ENCODE data around the gene DCANP1.
A peak's percentile ranks its signal among the peaks of the same experiment; 100 is the strongest.

Gene DCANP1

GRCh38 chr5:135456238-135457099, 9.3 kb upstream of the DCANP1 start:
- peak; percentile 54 for DNase-seq (ENCODE audit: low read depth)

DNA sequence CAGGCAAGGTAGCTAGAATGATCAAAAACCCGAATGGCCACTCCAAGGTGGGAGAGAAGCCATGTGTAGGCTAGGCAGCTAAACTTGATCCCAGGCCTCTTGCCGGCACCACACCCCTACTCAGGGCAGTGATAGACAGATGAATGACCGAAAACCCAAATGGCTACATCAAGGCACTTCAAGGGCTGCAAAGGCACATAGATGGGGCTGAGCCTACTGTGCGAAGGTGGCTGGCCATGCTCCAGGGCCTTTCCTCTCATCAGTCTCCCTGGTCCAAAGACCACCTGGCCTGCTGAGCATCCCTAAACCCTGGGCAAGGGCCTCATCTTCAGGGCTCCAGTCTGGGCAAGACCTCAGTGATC, 8.7 kb upstream of the DCANP1 start:
- no peak for DNase-seq (ENCODE audit: low read depth)

DNA sequence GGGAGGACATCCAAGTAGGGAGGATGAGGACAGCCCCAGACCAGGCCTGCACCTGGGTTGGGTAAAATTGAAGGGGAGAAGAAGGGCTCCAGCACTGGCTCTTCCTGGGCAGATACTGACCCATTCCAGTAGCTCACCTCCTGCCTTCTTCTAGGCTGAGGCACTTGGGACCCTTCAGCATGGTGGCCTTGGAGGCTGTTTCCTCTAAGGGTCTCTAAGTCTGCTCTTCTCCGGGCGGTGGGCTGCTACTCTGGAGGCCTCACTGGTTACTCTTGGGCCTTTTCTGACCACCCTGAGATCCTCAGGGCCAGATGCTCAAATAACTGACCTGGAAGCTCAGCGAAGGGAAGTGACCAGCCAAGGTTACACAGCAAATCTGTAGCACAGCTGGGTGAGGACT, 7.8 kb upstream of the DCANP1 start:
- DNase-seq (ENCODE audit: low read depth), result no peak

GRCh38 chr5:135453613-135454012, 6.5 kb upstream of the DCANP1 start:
- DNase-seq (ENCODE audit: low read depth), result no peak

DNA sequence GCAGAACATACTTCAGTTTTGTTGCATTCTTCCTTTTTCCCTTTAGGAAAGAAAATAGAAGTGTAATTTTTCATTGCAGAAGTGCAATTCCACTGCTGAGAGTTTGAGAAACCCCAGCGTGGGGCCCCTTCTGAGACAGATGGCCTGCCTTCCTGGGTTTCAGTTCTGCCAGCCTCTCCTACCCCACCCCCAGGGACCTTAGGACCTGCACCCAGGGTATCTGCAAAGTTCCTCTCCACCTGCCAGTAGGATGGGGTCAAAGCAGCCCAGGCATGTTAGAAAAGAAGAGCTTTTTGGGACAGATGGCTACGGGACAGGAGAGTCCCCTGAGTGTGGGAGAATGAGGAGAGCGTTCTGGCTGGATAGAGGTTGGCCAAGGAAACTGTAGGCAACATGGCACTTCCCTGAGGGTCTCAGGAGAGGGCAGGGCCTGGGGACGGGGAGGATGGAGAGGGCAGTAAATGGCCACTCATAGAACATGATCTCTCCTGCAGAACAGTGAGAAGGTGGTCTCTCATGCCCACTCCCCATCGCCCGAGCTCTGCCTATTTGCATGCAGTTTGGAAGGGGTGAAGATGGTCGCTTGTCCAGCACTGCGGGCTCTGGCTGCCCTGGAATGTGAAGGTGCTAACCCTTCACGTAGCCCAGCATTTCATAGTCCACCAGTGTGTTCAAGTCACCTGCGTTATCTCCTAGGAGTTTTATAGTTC, 5.3 kb upstream of the DCANP1 start, which contains the start of gene TIFAB:
Gene TIFAB, minus strand, starts transcription at position 31 of the 710 bp plus-strand sequence. CDS start 2,412 bp downstream, outside the sequence.
- DNase-seq (ENCODE audit: low read depth), result no peak

DNA sequence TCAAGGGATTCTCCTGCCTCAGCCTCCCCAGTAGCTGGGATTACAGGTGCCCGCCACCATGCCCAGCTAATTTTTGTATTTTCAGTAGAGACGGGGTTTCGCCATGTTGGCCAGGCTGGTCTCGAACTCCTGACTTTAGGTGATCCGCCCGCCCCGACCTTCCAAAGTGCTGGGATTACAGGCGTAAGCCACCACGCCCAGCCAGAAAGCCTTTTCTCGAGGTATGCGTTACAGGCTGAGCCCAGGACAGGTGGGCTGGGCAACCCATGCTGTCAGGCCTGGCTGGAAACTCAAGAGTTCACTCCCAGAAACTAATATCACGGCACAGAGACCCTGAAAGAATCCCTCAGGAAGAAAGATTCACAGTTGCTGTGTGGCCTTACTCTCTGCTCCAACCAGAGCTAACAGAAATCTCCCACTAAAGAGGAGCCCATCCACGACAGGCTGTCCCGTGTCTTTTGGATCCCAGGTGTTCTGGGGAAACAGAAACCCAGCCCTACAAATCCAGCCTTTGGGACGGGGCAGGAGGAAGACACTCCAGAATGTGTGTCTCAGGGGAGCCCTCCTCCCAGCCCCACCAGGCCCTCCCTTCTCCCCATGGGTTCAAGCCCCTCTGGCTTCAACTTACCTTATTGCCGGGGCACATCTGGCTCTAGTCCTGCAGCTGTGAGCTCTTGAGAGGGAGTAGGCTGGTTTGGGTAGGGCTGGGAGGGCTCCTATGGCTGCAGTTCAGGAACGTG, 4.6 kb upstream of the DCANP1 start:
- no peak for DNase-seq (ENCODE audit: low read depth)

GRCh38 chr5:135450952-135451351, 3.8 kb upstream of the DCANP1 start:
- DNase-seq (ENCODE audit: low read depth), result no peak

- DNase-seq (ENCODE audit: low read depth), result no peak
Observed at GRCh38 chr5:135450336-135450735, 3.2 kb upstream of the DCANP1 start.

DNA sequence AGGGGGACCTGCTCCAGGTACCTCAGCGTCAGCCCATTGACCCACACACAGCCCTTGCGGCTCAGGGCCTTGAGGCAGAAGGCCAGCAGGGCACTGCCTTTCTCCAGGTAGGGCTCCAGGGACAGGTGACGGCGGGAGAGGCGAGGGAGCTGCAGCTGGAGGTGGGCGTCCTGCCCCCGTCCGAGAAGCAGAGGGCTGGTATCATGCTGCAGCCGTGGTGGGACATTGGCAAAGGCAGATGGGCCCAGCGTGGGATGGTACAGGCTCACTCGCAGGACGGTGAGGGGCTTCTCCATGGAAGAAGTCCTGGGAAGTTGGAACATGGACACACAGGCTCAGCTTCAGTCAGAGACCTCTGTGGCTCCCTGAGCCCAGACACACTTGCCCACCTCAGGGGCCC, 2.5 kb upstream of the DCANP1 start:
- DNase-seq (ENCODE audit: low read depth), result no peak

DNA sequence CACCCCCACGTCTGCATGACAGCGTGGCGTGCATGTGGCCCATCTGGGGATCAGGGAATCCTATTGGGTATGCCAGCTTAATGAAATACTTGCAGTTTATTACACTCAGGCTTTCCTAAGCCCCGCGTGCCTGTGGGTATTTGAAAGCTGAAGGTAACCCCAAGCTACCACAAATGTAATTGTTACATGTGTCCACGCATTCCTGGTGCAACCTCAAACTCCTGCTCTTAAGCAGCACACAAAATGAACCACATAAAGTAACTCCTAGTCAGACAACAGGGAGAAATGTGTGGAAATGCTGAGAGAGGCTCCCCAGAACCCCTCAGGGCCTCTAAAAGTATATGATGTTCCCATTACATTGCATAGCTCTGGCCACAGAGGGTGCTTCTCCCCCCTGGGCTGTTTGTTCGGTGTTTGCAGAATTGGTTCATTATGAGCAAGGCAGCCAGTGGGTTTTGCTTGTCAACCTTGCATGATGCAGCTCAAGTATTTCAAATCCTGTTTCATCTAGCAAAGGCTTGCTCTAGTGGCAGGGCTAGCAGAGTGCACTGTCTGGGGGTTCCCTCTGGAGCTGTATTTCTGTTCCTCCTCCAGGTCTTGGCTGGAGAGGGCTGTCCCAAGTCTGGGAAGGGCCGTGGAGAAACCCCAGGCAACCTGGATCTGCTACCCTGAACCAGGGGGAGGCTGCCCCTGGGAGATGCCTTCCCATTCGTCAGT, 1.8 kb upstream of the DCANP1 start:
- no peak for DNase-seq (ENCODE audit: low read depth)

DNA sequence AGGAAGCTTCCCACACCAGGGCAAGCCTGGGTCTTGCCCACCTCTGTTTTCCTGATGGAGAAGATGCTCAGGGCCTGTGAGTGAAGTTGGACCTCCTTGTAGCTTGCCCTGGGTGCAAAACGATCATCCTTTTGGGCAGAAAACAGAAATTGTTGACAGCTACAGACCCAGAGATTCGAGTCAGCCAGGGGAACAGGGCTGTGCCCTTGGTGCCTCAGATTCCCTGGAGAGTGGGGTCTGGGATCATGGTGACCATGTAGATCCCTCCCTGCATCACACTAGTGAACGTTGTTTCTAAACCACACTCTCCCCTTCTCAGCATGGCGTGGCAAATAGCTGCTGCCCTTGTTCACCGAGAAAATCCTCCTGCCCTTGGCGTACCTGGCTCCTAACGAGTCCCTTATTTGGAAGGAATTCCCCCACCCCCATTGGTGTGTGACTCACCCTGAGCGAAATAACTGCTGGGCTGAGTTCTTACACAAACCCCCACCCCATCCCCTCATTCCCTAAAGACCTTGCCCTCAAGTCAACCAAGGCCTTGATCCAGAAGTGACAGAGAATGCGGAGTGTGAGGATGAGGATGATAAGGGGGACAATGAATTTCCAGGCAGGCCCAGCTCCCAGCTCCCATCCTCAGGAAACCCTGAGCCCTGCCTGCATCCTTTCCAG, 1.1 kb upstream of the DCANP1 start:
- no peak for DNase-seq (ENCODE audit: low read depth)

DNA sequence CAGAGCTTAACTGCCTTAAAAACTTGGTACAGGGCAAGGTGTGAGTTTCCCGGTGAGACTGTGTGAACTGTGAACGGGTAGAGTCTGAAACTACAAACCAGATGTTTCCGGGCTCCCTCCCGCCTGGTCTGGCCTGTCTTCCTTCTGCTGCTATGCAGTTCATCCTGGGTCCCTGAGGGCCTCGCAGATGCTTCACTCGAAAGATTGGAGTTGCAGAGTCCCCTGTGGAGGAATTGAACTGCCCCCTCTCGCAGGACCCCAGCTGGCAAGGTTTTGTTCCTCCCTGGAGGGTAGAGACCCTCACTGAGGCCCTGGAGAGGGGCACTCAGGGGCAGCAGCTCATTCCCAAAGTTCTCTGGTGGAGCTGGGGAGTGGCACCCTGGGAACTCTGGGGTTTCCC, 533 bp downstream of the DCANP1 start:
- no peak for DNase-seq (ENCODE audit: low read depth)

DNA sequence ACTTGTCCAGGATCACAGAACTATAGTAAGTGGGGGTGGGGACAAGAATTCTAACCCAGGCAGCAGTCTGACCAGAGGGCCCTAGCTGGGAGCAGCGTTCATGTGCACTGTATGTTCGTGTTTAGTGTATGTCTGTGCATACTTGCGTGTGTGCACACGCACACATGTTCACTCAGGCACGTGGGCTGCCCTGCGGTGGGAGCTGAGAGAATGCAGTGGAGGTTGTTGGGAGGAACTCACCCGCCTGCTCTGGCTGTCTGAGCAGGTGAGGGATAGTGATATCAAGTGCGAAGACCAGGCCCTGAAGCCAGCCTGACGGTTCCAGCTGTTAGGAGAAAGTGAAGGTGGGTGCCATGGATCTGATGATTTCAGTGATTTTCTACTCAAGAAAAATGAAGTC, 942 bp downstream of the DCANP1 start:
- no peak for DNase-seq (ENCODE audit: low read depth)

DNA sequence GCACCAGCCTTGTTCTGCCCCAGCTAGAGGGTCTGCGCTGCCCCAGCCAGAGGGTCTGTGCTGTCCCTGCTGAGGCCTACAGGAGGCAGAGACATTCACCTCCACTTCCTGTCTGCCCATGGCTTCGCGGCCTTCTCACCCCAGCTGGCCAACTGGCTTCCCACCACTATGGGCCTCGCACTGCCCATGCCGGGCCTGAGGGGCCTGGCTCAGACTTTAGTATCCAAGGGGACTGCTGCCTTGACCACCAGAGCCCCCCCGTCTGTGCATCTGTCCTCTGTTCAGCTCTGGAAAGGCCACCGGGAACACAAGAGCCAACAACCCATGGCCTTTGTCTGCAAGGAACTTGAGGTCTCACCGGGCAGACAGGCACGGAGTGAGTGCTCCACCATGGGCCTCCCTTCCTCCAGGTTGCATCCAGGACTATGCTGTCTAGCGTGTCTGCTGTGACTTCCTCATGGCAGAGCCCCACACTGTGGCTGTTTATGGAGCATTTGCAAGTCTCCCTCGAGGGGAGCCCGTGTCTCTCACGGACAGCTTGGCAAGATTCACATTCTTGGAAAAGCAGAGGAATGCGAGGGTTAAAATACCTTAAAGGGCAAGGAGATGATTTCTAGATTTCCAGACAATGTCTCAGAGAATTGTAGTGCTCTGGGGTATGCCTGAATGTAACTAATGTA, 1.7 kb downstream of the DCANP1 start:
- DNase-seq (ENCODE audit: low read depth), result no peak

- DNase-seq (ENCODE audit: low read depth), result no peak
Observed at GRCh38 chr5:135444881-135445280, 2.3 kb downstream of the DCANP1 start.

GRCh38 chr5:135444360-135444759, 2.8 kb downstream of the DCANP1 start:
- DNase-seq (ENCODE audit: low read depth), result no peak

DNA sequence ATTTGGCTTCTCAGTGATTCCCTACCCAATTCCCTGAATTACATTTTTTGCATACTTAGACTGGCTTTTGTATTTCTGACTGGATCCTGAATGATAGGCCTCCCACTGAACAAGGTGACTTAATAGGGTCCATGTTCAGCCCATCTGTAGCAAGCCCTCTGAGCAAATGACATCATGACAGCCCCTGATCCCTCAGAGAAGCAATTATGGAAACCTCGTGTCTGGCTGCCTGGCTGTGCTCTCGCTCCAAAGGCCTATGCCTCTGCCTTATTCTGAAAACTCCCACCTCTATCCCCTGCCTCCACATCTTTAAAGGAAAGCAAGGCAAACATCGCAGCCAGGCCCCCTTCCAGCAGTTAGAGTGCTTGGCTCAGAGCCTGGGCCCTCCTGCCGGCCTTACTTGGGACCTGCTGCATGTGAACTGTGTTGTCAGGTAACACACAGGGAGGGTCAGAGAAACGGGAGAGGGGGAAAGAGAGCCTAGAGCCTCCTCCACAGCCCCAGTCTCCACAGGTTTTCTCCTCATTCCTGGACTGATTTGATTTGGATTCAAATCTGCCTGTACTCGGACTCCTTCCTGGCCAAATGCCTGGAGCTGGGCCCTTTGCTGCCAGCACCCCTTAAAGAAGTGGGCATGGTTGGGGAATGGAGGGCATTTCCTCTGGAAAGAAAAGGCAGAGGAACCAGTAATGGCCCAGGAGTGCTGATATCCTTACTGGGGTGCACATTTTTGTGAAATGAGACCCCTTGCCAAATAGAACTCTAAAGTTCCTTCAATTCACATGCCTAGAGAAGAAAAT, 3.8 kb downstream of the DCANP1 start:
- no peak for DNase-seq (ENCODE audit: low read depth)

- DNase-seq (ENCODE audit: low read depth), result no peak
Observed at GRCh38 chr5:135442431-135443160, 4.6 kb downstream of the DCANP1 start.

DNA sequence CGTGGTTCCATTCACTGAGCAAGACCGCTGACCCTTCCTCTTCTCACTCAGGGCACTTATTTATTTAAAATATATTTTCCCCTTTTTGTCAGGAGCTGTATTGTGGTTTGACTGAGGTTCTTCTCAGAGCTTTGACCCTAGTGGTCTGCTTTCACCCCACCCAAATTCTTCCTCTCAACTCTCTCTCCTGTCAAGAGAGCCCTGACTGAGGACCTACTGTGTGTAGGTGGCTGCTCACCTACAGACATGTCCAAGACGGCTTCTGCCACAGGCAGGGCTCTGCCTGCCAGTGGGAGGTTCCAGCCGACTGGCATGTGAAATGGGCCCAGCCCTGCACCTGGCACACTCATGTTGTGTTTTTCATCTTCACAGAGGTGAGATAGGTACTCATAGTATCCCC, 5.2 kb downstream of the DCANP1 start:
- no peak for DNase-seq (ENCODE audit: low read depth)
